Measurements from ENCODE around the gene ELP1.
A peak's percentile ranks its signal among the peaks of the same experiment; 100 is the strongest.
"Not testable (repeated sequence)": the region's sequence is repeated elsewhere in the genome, so short reads cannot be mapped to it uniquely, and the experiment has no call there.

The ELP1 gene

GRCh38 chr9:108937561-108938305 lies 3.8 kb upstream of the ELP1 start:
- no peak for DNase-seq (ENCODE audit: low read depth, low spot score)
- TF ChIP-seq, protein P1, sequence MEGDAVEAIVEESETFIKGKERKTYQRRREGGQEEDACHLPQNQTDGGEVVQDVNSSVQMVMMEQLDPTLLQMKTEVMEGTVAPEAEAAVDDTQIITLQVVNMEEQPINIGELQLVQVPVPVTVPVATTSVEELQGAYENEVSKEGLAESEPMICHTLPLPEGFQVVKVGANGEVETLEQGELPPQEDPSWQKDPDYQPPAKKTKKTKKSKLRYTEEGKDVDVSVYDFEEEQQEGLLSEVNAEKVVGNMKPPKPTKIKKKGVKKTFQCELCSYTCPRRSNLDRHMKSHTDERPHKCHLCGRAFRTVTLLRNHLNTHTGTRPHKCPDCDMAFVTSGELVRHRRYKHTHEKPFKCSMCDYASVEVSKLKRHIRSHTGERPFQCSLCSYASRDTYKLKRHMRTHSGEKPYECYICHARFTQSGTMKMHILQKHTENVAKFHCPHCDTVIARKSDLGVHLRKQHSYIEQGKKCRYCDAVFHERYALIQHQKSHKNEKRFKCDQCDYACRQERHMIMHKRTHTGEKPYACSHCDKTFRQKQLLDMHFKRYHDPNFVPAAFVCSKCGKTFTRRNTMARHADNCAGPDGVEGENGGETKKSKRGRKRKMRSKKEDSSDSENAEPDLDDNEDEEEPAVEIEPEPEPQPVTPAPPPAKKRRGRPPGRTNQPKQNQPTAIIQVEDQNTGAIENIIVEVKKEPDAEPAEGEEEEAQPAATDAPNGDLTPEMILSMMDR (IDR thresholded peaks at IDR 0.05; ENCODE audit: insufficient read depth, low read length, missing control alignments) = no peak
- POLR2A ChIA-PET = no interaction called here
- H3K4me3 ChIP-seq (ENCODE audit: low read depth, low read length) = no peak overlapping the region
- CTCF ChIA-PET = interaction anchor here (1.1 kb wide), 1 partner anchor 15 kb away, joined by 3 read pairs; no protein-coding TSS in a partner anchor

DNA sequence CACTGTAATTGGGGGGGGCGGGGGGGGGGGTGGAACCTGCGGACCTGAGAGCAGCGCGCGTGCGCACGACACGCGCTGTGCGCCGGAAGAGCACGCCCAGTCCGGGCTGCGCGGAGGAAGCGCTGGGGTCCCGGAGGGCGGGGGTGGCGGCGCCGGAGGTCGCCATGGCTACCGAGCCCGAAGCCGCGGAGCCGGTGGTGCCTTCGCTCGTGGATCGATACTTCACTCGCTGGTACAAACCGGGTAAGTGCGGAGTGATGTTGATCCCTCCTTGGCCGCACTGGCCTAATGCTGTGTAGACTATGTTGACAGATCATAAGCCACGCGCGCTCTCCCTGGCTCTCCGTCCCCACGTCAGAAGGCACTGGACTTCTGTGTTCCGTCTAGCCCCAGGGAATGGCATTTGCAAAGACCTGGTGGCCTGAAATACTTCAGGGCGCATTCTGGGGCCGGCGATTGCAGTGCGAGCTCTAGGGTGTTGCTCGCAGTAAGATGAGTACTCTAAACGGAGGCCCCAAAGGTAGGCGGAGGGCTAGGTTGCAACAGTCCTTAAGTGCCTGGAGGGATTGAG lies 484 bp upstream of the ELP1 start, which contains the start of gene ABITRAM:
TSS of gene ABITRAM (plus strand) at position 78 of the 571 bp plus-strand sequence. CDS start at position 165, 87 bp downstream.
- ChIA-PET CTCF (interaction anchor here (0.6 to 1.6 kb wide), 3 partner anchors 19 to 535 kb away, joined by 3 to 4 read pairs (median 3); no protein-coding TSS in a partner anchor), POLR2A (no interaction called here)
- DNase-seq (ENCODE audit: low read depth, low spot score) = peak; percentile 7
- peak within 1 kb of the TSS; percentile 92 for H3K4me3 ChIP-seq (ENCODE audit: low read depth, low read length)
- TF ChIP-seq, protein P1 (IDR thresholded peaks at IDR 0.05; ENCODE audit: insufficient read depth, low read length, missing control alignments) = no peak

- TF ChIP-seq, protein P1 (IDR thresholded peaks at IDR 0.05; ENCODE audit: insufficient read depth, low read length, missing control alignments) = no peak
- peak overlapping the region; percentile 92 for H3K4me3 ChIP-seq (ENCODE audit: low read depth, low read length)
- POLR2A ChIA-PET = no interaction called here
- no peak for DNase-seq (ENCODE audit: low read depth, low spot score)
- CTCF ChIA-PET = no interaction called here
Observed at GRCh38 chr9:108933231-108933717, 650 bp downstream of the ELP1 start.

GRCh38 chr9:108928386-108928785 lies 5.5 kb downstream of the ELP1 start:
- ChIA-PET POLR2A (no interaction called here), CTCF (no interaction called here)
- DNase-seq (ENCODE audit: low read depth, low spot score) = no peak
- TF ChIP-seq, protein P1 (IDR thresholded peaks at IDR 0.05; ENCODE audit: insufficient read depth, low read length, missing control alignments) = no peak
- H3K4me3 ChIP-seq (ENCODE audit: low read depth, low read length) = no peak overlapping the region

DNA sequence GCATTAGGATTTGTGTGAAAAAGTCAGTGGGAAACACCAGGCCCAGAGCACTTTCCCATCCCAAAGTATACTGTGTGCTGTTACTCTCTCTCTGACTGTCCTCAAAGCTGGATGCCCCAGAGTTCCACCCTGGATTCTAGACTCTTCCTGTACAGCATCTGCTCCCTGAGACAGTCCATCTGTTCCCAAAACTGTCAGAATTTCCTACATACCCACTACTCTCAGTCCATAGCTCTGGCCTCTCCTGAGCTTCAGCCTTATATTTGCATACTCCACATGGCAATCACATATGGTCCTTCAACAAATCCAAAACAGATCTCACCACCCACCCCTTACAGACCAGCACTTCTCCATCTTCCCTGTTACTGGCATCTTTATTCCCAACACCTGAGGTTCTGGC lies 9.5 kb downstream of the ELP1 start:
- CTCF ChIA-PET = interaction anchor here (2.3 kb wide), 1 partner anchor 29 kb away, joined by 5 read pairs; no protein-coding TSS in a partner anchor
- H3K4me3 ChIP-seq (ENCODE audit: low read depth, low read length) = no peak overlapping the region
- POLR2A ChIA-PET = no interaction called here
- TF ChIP-seq, protein P1 (IDR thresholded peaks at IDR 0.05; ENCODE audit: insufficient read depth, low read length, missing control alignments) = no peak
- no peak for DNase-seq (ENCODE audit: low read depth, low spot score)

GRCh38 chr9:108921200-108921599 lies 12.7 kb downstream of the ELP1 start:
- TF ChIP-seq, protein P1 (IDR thresholded peaks at IDR 0.05; ENCODE audit: insufficient read depth, low read length, missing control alignments) = no peak
- DNase-seq (ENCODE audit: low read depth, low spot score) = no peak
- ChIA-PET CTCF (interaction anchor here (1.0 to 1.5 kb wide), 3 partner anchors 11 to 31 kb away, joined by 3 read pairs; no protein-coding TSS in a partner anchor), POLR2A (no interaction called here)
- H3K4me3 ChIP-seq (ENCODE audit: low read depth, low read length) = no peak overlapping the region

DNA sequence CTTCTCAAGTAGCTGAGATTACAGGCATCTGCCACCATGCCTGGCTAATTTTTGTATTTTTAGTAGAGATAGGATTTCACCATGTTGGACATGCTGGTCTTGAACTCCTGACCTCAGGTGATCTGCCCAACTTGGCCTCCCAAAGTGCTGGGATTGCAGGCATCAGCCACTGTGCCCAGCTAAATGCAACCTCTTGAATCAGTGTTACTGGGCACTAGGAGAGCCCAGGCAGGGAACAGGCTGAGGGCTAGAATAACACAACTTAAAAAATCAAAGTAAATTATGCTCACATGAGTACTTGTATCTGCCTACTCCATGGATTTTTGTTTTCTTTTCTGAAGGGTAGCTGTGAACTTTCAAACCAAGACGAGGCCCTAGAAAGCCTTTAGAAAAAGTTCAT lies 13.5 kb downstream of the ELP1 start:
- H3K4me3 ChIP-seq (ENCODE audit: low read depth, low read length); CTCF ChIA-PET; DNase-seq (ENCODE audit: low read depth, low spot score); POLR2A ChIA-PET: not testable (repeated sequence)

Data from AG04449 (cell line).